ENCODE data around the gene SLC35G3. TPM values are rescaled to one million over a fixed set of nuclear protein-coding genes. Genes with fewer than 3 reads are reported as not detected.

The SLC35G3 gene
- total RNA-seq, 4 donors from 2014 or later: not detected

DNA sequence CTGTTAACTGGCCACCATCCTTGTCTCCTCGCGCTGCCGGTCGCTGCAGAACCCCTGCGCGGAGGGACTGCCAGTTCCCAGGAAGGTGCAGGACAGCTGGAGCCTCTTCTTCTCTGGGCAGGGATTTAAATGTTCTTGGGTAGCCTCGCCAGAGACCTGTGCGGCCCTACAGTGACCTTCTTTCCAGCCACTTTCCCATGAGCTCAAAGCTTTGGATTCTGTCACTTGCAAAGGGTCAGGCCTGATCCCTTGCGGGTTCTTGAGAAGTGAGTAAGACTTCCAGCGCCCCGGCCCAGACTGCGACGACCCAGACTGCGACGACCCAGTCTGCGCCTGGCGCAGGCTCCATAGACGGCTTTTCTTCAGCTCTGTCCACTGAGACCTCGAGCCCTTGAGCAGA is 47.3 kb upstream of the SLC35G3 start:
- H3K36me3 ChIP-seq: no peaks in the 10 kb centered on the region
- no peaks in the 10 kb centered on the region for H3K9me3 ChIP-seq
- in situ Hi-C loops (cut with MboI; ENCODE audit: low sequenced_read_pairs in 4 of 4): loop anchor here in 3 of 4 donors (10.0 to 25.0 kb wide), 2 partner anchors 96 to 97 kb away; partner anchors contain the start of genes NLE1 (in 2 of the 3) and UNC45B (in 2 of the 3)
- ATAC-seq (peak; percentile 34 to 49), DNase-seq (peak; percentile 53 to 75)
- TF ChIP-seq, protein P1, sequence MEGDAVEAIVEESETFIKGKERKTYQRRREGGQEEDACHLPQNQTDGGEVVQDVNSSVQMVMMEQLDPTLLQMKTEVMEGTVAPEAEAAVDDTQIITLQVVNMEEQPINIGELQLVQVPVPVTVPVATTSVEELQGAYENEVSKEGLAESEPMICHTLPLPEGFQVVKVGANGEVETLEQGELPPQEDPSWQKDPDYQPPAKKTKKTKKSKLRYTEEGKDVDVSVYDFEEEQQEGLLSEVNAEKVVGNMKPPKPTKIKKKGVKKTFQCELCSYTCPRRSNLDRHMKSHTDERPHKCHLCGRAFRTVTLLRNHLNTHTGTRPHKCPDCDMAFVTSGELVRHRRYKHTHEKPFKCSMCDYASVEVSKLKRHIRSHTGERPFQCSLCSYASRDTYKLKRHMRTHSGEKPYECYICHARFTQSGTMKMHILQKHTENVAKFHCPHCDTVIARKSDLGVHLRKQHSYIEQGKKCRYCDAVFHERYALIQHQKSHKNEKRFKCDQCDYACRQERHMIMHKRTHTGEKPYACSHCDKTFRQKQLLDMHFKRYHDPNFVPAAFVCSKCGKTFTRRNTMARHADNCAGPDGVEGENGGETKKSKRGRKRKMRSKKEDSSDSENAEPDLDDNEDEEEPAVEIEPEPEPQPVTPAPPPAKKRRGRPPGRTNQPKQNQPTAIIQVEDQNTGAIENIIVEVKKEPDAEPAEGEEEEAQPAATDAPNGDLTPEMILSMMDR (IDR thresholded peaks at IDR 0.05 in 4 of 5, conservative IDR thresholded peaks at IDR 0.05 in 1 of 5): no peak
- no peak for TF ChIP-seq POLR2A (IDR thresholded peaks at IDR 0.05)
- H3K27me3 ChIP-seq: no peaks in the 10 kb centered on the region
- H3K4me1 ChIP-seq: peaks cover 35 to 43% of the 10 kb centered on the region in 2 donors
- H3K4me3 ChIP-seq: peak overlapping the region; percentile 68 to 85 (median 78)
- H3K27ac ChIP-seq: peak overlapping the region; percentile 93 to 97 (median 96)
- intact Hi-C loops (cut with DNase I; ENCODE audit: low total_unique reads): loop anchor here (5.0 to 10.0 kb wide), 3 partner anchors 257 to 346 kb away; partner anchors contain the start of genes AP2B1 and LIG3

DNA sequence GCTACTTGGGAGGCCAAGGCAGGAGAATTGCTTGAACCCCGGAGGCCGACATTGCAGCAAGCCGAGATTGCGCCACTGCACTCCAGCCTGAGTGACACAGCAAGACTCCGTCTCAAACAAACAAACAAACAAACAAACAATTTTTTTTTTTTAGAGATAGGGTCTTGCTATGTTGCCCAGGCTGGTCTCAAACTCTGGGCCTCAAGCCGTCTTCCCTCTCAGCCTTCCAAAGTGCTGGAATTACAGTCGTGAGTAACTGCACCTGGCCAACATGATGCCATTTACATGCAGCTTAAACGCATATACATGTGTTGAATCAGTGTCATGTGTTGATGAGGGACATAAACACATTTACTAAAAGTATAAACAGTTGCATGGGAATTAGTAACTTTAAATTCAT is 46.7 kb upstream of the SLC35G3 start:
- in situ Hi-C loops (cut with MboI; ENCODE audit: low sequenced_read_pairs in 4 of 4) (loop anchor here in 3 of 4 donors (10.0 to 25.0 kb wide), 2 partner anchors 96 kb away; partner anchors contain the start of genes NLE1 (in 2 of the 3) and UNC45B (in 2 of the 3)), intact Hi-C loops (cut with DNase I; ENCODE audit: low total_unique reads) (loop anchor here (5.0 to 10.0 kb wide), 3 partner anchors 256 to 346 kb away; partner anchors contain the start of genes AP2B1 and LIG3)
- TF ChIP-seq POLR2A (IDR thresholded peaks at IDR 0.05): no peak
- TF ChIP-seq, protein P1 (IDR thresholded peaks at IDR 0.05 in 4 of 5, conservative IDR thresholded peaks at IDR 0.05 in 1 of 5): no peak
- peak overlapping the region in 2 of 4 donors; percentile 93 to 96 for H3K27ac ChIP-seq
- no peaks in the 10 kb centered on the region for H3K36me3 ChIP-seq
- no peaks in the 10 kb centered on the region for H3K27me3 ChIP-seq
- DNase-seq (no peak), ATAC-seq (no peak)
- no peaks in the 10 kb centered on the region for H3K9me3 ChIP-seq
- peak overlapping the region in 1 of 4 donors; percentile 84 for H3K4me3 ChIP-seq
- peaks cover 30 to 37% of the 10 kb centered on the region in 2 donors for H3K4me1 ChIP-seq

DNA sequence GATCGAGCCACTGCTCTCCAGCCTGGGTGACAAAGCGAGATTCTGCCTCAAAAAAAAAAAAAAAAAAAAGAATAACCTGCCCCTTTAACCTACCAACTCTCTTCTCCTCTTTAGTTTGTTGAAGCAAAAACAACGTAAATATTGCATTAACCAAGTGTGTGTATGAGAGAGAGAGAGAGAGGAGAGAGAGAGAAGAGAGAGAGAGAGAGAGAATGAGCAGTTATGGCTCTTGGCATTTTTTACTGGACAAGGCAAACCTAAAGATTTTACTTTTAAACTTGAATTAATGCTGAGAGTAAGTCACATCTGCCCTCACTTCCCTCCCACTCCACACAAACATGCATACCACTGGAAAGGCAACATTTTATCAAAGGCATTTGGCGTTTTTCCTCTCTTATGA is 45.6 kb upstream of the SLC35G3 start:
- no peaks in the 10 kb centered on the region for H3K27me3 ChIP-seq
- no peaks in the 10 kb centered on the region for H3K36me3 ChIP-seq
- H3K4me3 ChIP-seq: no peak overlapping the region
- peaks cover 20 to 27% of the 10 kb centered on the region in 2 donors for H3K4me1 ChIP-seq
- in situ Hi-C loops (cut with MboI; ENCODE audit: low sequenced_read_pairs in 4 of 4) (loop anchor here in 3 of 4 donors (10.0 to 25.0 kb wide), 2 partner anchors 95 to 97 kb away; partner anchors contain the start of genes NLE1 (in 2 of the 3) and UNC45B (in 2 of the 3)), intact Hi-C loops (cut with DNase I; ENCODE audit: low total_unique reads) (loop anchor here (5.0 to 10.0 kb wide), 3 partner anchors 255 to 347 kb away; partner anchors contain the start of genes AP2B1 and LIG3)
- TF ChIP-seq, protein P1 (IDR thresholded peaks at IDR 0.05 in 4 of 5, conservative IDR thresholded peaks at IDR 0.05 in 1 of 5): no peak
- TF ChIP-seq POLR2A (IDR thresholded peaks at IDR 0.05): no peak
- DNase-seq (no peak), ATAC-seq (no peak)
- H3K9me3 ChIP-seq: no peaks in the 10 kb centered on the region
- no peak overlapping the region for H3K27ac ChIP-seq

DNA sequence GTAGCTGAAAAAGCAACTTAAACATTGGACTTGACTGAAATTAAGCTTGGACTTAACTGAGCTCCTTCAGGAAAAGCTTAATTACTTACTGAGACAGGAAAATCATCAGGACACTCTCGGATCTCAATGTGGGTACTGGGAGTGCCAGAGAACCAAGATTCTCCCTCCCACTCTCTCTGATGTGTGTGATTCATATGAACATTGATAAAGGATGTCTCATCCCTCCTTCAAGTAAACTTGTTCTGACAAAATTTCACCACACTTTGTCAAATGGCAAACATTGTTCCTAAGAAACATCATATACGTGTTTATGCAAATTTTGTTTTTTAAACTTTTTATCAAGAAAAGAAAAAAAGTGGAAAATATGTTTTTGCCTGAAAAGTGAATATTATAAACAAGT is 44.6 kb upstream of the SLC35G3 start:
- H3K27ac ChIP-seq: no peak overlapping the region
- H3K36me3 ChIP-seq: no peaks in the 10 kb centered on the region
- H3K4me1 ChIP-seq: peaks cover 10 to 18% of the 10 kb centered on the region in 2 donors
- DNase-seq: no peak
- no peaks in the 10 kb centered on the region for H3K27me3 ChIP-seq
- H3K9me3 ChIP-seq: no peaks in the 10 kb centered on the region
- in situ Hi-C loops (cut with MboI; ENCODE audit: low sequenced_read_pairs in 4 of 4) (loop anchor here in 1 of 4 donors (25.0 kb wide), 1 partner anchor 98 kb away; no protein-coding TSS in a partner anchor), intact Hi-C loops (cut with DNase I; ENCODE audit: low total_unique reads) (no loop called here)
- ATAC-seq: no peak
- no peak overlapping the region for H3K4me3 ChIP-seq
- TF ChIP-seq POLR2A (IDR thresholded peaks at IDR 0.05): no peak
- TF ChIP-seq, protein P1 (IDR thresholded peaks at IDR 0.05 in 4 of 5, conservative IDR thresholded peaks at IDR 0.05 in 1 of 5): no peak
